ENCODE data around the gene SCFD2.

- TF ChIP-seq SUZ12 (IDR thresholded peaks at IDR 0.05; ENCODE audit: extremely low read depth, insufficient read depth, insufficient read length) (no peak), ZNF274 (IDR thresholded peaks at IDR 0.05; ENCODE audit: low read depth, low read length) (no peak), YY1 (IDR thresholded peaks at IDR 0.05; ENCODE audit: insufficient read depth, insufficient read length) (no peak)
Measured at GRCh38 chr4:52952540-52952939, 413.3 kb downstream of the SCFD2 start.
